Cardiac muscle cell (in vitro differentiated cells and primary cell): Measurements from ENCODE around the gene ENTPD2. TPM values are rescaled to one million over a fixed set of nuclear protein-coding genes. Genes with fewer than 3 reads are reported as not detected.

ENCODE experiments used
- DNase-seq, 2 donors: peaks; one replicate each; pipeline versions ENCODE4 v3.0.0 to v3.0.0-alpha.2; 2010 to 2017; ENCODE audit warnings: low read depth in 1 of 2, low spot score in 1 of 2
- H3K27ac ChIP-seq: fragments of 200-600 bp; sonication (generic); 2 replicates; pipeline ENCODE4 v1.5.1; 2016
- H3K27me3 ChIP-seq: fragments of 200-600 bp; sonication (generic); 2 replicates; pipeline ENCODE4 v1.6.0; 2016; ENCODE audit warnings: control low read depth
- H3K36me3 ChIP-seq: fragments of 200-600 bp; sonication (generic); 2 replicates; pipeline ENCODE4 v1.5.1; 2016; ENCODE audit warnings: control low read depth
- H3K4me1 ChIP-seq: fragments of 200-600 bp; sonication (generic); 2 replicates; pipeline ENCODE4 v1.8.1; 2017; ENCODE audit warnings: low read depth, mild to moderate bottlenecking, mixed run types
- H3K4me3 ChIP-seq: fragments of 200-600 bp; sonication (generic); 2 replicates; pipeline ENCODE4 v1.5.1; 2016; ENCODE audit warnings: mild to moderate bottlenecking
- H3K9me3 ChIP-seq: fragments of 200-600 bp; sonication (generic); 2 replicates; pipeline ENCODE4 v1.5.1; 2017; ENCODE audit warnings: low read depth, mild to moderate bottlenecking, control low read depth
- polyA plus RNA-seq: library from polyadenylated mRNA; unstranded; fragments of >200 nt; fragmentation: Nextera tagmentation; extraction: Ambion mirVana; gene quantifications from 2 replicates; pipeline ENCODE4 v1.2.1, GENCODE V29; 2016
- total RNA-seq: library from RNA; depleted of rRNA; stranded (reverse); fragments of >200 nt; gene quantifications from 2 replicates; pipeline ENCODE4 v1.2.3, GENCODE V29; 2016
- TF ChIP-seq, protein P1 (sequence below): IDR thresholded peaks from 2 replicates; pipeline ENCODE4 v1.5.1; 2012; ENCODE audit warnings: low read depth, mild to moderate bottlenecking, low read length

The ENTPD2 gene
- total and polyA plus RNA-seq, 2 experiments from 2014 or later = not detected

DNA sequence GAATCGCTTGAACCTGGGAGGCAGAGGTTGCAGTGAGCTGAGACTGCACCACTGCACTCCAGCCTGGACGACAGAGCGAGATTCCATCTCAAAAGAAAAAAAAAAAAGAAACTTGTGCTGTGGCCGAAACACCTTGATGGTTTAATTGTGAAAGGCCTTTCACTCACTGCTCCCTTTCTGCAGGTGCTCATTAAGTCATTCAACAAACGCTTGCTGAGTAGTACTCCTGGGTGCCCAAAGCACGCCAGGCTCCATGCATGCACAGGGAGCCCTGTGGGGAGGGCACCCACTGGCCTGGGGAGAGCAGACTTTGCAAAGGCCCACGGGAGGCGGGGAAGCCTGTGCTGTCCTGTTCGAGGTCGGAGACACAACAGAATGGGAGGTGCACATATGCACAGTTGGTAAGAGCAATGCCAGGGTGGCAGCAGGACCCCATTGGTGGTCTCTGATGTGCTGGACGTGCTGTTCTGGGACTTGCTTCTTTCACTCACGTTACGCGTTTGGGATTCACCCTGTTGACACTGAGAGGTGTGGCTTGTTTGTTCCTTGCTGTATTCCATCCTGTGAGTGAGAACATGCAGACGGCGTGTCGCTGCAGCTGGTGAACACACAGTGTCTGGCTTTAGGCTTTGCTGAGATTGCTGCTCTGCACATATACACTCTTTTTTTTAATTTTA lies 3.0 kb upstream of the ENTPD2 start:
- Histone ChIP-seq H3K4me3 (no peak overlapping the region), H3K27ac (no peak overlapping the region), H3K4me1 (no peaks in the 10 kb centered on the region), H3K36me3 (no peaks in the 10 kb centered on the region), H3K9me3 (no peaks in the 10 kb centered on the region), H3K27me3 (peaks cover 57% of the 10 kb centered on the region)
- no peak for DNase-seq
- TF ChIP-seq, protein P1, sequence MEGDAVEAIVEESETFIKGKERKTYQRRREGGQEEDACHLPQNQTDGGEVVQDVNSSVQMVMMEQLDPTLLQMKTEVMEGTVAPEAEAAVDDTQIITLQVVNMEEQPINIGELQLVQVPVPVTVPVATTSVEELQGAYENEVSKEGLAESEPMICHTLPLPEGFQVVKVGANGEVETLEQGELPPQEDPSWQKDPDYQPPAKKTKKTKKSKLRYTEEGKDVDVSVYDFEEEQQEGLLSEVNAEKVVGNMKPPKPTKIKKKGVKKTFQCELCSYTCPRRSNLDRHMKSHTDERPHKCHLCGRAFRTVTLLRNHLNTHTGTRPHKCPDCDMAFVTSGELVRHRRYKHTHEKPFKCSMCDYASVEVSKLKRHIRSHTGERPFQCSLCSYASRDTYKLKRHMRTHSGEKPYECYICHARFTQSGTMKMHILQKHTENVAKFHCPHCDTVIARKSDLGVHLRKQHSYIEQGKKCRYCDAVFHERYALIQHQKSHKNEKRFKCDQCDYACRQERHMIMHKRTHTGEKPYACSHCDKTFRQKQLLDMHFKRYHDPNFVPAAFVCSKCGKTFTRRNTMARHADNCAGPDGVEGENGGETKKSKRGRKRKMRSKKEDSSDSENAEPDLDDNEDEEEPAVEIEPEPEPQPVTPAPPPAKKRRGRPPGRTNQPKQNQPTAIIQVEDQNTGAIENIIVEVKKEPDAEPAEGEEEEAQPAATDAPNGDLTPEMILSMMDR = no peak

DNA sequence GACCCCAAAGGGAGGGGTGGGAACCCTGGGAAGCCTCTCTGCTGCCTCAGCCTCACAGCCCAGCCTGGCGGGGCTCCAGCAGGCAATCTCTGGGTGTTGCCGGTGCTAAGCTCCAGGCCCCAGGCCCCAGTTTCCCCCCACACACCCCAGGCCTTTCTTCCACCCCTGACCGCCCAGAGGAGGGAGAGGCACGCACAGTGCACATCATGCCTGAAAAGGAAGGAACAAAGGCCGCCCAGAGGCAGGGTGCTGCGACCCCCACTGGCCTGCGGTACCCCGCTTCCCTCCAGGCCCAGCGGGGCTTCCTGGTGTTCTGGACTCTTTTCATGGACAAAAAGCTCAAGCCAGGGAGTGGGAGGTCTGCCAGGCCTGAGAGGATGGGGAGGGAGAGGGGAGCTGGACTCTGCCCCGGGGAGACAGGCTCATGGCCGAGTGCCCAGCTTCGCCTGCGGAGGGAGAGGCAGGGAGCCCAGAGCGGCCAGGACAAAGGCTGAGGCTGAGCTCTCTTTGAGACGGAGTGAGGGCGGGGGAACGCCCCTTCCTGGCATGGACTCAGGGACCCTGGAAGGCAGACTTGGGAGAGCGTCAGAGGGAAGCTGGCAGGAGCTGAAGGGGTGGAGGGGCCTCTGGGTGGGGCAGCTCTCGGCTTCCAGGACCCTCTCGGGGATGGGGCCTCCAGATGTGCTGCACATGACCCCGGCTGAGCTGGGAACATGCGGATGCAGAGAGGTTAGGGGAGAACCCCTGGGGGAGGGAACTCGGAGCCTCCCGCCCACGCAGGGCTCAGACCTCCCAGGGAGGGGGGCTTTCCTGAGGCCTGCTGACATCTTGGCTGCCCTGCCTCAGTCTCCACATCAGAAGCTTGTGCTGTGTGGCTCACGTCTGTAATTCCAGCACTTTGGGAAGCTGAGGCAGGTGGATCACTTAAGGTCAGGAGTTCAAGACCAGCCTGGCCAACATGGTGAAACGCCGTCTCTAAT lies 1.8 kb upstream of the ENTPD2 start:
- H3K9me3 ChIP-seq = no peaks in the 10 kb centered on the region
- TF ChIP-seq, protein P1 = no peak
- no peak overlapping the region for H3K4me3 ChIP-seq
- H3K27me3 ChIP-seq = peaks cover 69% of the 10 kb centered on the region
- H3K4me1 ChIP-seq = no peaks in the 10 kb centered on the region
- H3K36me3 ChIP-seq = no peaks in the 10 kb centered on the region
- no peak overlapping the region for H3K27ac ChIP-seq
- peak in 1 of 2 donors; percentile 97 for DNase-seq

DNA sequence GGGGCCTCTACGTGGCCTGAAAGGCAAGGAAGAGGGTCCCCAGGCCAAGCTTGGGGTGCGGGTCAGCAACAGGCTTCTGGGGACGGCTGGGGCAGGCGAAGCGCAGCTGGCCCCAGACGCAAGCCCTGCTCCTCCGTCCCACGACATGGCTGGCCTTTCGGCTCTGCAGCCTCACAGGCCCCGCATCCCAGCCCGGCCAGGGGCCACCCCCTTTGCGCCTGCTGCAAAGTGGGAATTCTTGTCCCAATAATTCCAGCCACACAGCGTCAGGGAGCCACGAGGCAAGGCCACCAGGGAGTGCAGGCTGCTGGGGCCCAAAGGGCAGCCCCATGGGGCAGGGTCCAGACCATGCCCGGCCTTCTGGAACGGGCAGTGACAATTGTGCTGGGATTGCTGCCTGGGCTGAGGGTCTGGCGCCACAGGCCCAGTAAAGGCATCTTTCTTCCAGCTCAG lies 1.1 kb upstream of the ENTPD2 start:
- Histone ChIP-seq H3K36me3 (no peaks in the 10 kb centered on the region), H3K9me3 (no peaks in the 10 kb centered on the region), H3K4me1 (no peaks in the 10 kb centered on the region), H3K27me3 (peaks cover 76% of the 10 kb centered on the region), H3K4me3 (no peak overlapping the region), H3K27ac (no peak overlapping the region)
- no peak for DNase-seq
- TF ChIP-seq, protein P1 = no peak

GRCh38 chr9:137052998-137053943 lies 590 bp downstream of the ENTPD2 start:
- Histone ChIP-seq H3K36me3 (no peaks in the 10 kb centered on the region), H3K9me3 (no peaks in the 10 kb centered on the region), H3K27me3 (peaks cover 89% of the 10 kb centered on the region), H3K4me3 (peak overlapping the region; percentile 27), H3K4me1 (no peaks in the 10 kb centered on the region), H3K27ac (no peak overlapping the region)
- DNase-seq = no peak
- TF ChIP-seq, protein P1 = no peak

- Histone ChIP-seq H3K9me3 (no peaks in the 10 kb centered on the region), H3K27ac (no peak overlapping the region), H3K4me1 (no peaks in the 10 kb centered on the region), H3K27me3 (peaks cover 95% of the 10 kb centered on the region), H3K36me3 (no peaks in the 10 kb centered on the region), H3K4me3 (no peak overlapping the region)
- TF ChIP-seq, protein P1 = no peak
- no peak for DNase-seq
Measured at GRCh38 chr9:137052293-137052692, 1.6 kb downstream of the ENTPD2 start.
